ENCODE measurements around the gene COTL1. TPM values are rescaled to one million over a fixed set of nuclear protein-coding genes. Genes with fewer than 3 reads are reported as not detected.

The COTL1 gene
- total RNA-seq, 1 donor from 2014 or later, result 37.6 TPM

DNA sequence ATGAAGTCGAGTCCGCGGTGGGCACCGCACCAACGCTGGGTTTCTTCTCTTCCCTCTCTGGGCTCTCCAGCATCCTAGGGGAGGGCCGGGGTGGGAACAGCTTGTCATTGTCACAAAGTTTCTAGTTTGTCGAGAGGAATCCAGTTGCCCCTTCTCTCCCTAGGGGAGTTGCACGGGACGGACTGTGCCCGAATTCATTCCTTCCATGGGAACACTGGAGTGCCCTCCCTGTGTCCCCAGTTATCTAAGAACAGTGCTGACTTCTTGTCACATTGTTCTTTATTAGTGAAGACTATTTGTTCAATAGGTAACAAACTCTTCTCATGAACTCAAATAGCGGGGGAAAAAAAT is 31.6 kb upstream of the COTL1 start:
- TF ChIP-seq, protein P1, sequence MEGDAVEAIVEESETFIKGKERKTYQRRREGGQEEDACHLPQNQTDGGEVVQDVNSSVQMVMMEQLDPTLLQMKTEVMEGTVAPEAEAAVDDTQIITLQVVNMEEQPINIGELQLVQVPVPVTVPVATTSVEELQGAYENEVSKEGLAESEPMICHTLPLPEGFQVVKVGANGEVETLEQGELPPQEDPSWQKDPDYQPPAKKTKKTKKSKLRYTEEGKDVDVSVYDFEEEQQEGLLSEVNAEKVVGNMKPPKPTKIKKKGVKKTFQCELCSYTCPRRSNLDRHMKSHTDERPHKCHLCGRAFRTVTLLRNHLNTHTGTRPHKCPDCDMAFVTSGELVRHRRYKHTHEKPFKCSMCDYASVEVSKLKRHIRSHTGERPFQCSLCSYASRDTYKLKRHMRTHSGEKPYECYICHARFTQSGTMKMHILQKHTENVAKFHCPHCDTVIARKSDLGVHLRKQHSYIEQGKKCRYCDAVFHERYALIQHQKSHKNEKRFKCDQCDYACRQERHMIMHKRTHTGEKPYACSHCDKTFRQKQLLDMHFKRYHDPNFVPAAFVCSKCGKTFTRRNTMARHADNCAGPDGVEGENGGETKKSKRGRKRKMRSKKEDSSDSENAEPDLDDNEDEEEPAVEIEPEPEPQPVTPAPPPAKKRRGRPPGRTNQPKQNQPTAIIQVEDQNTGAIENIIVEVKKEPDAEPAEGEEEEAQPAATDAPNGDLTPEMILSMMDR (IDR thresholded peaks at IDR 0.05; ENCODE audit: unreplicated experiment), result no peak
- H3K4me3 Mint-ChIP-seq (ENCODE audit: low read depth), result peak overlapping the region; percentile 75

DNA sequence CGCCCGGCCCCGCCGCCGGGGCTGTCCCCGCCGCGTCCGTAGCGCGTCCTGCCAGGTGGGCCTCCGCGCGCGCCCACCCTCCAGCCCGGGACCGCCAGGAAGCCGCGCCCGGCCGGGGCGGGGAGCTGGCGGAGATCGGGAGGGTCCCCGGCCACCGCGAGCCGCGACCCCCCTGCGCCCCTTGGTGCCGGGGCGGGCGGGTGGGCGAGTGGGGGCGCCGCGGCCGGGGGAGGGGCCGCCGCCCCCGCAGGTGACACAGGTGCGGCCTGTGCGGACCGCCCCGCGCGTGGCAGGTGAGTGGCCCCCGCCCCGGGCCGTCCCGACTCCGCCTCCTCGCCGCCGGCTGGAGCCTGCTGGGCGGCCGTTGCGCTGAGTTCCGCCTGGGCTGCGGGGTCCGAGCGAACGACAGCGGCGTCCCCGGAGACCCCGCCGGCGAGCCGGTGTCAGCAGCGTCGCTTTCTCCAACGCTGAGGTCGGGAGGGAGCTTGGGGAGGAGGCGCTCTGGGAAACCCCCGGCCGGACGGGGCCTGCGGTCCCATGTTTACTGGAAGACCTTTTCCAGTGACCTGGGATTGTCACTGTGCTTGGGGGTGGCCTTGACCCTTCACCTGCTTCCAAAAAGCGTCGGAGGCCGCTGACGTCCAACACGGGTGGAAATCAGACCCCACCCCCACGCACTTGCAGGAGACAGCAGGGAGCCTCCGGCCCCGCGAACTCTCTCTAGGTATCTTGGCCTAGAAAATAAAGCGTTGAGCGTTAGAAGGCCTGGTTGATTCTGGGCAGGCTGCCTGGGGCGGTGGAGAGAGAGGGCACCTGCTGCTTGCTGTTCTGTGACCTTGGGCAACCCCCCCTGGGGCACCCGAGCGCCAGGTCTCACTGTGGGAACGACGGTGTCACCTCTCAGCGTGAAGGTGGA is 31.0 kb upstream of the COTL1 start:
- H3K36me3 Mint-ChIP-seq (ENCODE audit: insufficient read depth), result peaks cover 5% of the 10 kb centered on the region
- H3K4me3 Mint-ChIP-seq (ENCODE audit: low read depth), result peak overlapping the region; percentile 75
- no peaks in the 10 kb centered on the region for H3K4me1 Mint-ChIP-seq (ENCODE audit: low read depth)
- no peak overlapping the region for H3K27ac Mint-ChIP-seq
- no peaks in the 10 kb centered on the region for H3K9me3 Mint-ChIP-seq (ENCODE audit: low read depth)
- peak; percentile 46 for DNase-seq (ENCODE audit: low spot score, unreplicated experiment)
- TF ChIP-seq, protein P1 (IDR thresholded peaks at IDR 0.05; ENCODE audit: unreplicated experiment), result no peak
- peaks cover 20% of the 10 kb centered on the region for H3K27me3 Mint-ChIP-seq

More for the DNA sequence above, 31.6 kb upstream of the COTL1 start:
- H3K9me3 Mint-ChIP-seq (ENCODE audit: low read depth), result no peaks in the 10 kb centered on the region
- DNase-seq (ENCODE audit: low spot score, unreplicated experiment), result no peak
- peaks cover 15% of the 10 kb centered on the region for H3K27me3 Mint-ChIP-seq
- H3K36me3 Mint-ChIP-seq (ENCODE audit: insufficient read depth), result peaks cover 5% of the 10 kb centered on the region
- no peaks in the 10 kb centered on the region for H3K4me1 Mint-ChIP-seq (ENCODE audit: low read depth)
- peak overlapping the region; percentile 62 for H3K27ac Mint-ChIP-seq

DNA sequence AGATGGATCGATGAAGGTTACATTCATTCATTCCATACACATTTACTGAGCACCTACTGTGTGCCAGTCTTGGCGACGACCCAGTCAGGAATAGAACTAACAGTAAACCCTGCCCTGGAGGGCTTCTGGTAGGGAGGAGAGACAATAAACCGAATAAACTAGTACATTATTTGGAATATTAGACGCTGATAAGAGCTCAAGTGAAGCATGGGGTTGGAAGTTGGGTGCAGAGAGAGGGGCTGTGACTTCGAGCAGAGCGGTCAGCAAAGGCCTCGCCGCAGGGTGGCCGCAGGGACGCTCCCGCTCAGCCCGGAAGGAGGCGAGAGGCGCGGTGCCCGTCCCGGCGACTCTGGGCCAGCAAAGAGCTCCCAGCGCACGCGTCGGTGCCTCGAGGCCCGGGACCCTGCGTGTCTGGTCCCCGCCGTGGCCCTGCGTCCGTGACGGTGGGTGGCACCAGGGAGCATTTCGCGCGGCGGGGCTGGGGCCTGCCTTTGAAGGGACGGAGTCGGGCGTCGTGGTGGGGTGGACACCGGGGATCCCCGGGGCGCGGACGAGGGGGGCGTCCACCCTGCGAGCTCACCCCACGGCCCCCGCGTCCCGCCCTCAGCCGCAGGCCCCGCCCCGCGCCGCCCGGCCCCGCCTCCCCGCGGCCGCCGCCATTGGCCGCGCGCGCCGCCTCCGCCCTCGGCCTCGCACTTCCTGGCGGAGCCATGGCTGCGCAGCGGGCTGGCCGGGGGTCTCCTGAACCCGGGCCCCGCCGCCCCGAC is 30.1 kb upstream of the COTL1 start, which contains the start of gene KLHL36:
Gene KLHL36 (plus strand): TSS at position 684 of the 767 bp plus-strand sequence. CDS start 2,357 bp downstream, outside the sequence.
- no peaks in the 10 kb centered on the region for H3K9me3 Mint-ChIP-seq (ENCODE audit: low read depth)
- peaks cover 2% of the 10 kb centered on the region for H3K36me3 Mint-ChIP-seq (ENCODE audit: insufficient read depth)
- DNase-seq (ENCODE audit: low spot score, unreplicated experiment), result peak; percentile 38
- TF ChIP-seq, protein P1 (IDR thresholded peaks at IDR 0.05; ENCODE audit: unreplicated experiment), result peak; percentile 6
- peak within 1 kb of the TSS; percentile 76 for H3K4me3 Mint-ChIP-seq (ENCODE audit: low read depth)
- H3K27ac Mint-ChIP-seq, result peak within 1 kb of the TSS; percentile 39
- H3K4me1 Mint-ChIP-seq (ENCODE audit: low read depth), result no peaks in the 10 kb centered on the region
- peaks cover 22% of the 10 kb centered on the region for H3K27me3 Mint-ChIP-seq

DNA sequence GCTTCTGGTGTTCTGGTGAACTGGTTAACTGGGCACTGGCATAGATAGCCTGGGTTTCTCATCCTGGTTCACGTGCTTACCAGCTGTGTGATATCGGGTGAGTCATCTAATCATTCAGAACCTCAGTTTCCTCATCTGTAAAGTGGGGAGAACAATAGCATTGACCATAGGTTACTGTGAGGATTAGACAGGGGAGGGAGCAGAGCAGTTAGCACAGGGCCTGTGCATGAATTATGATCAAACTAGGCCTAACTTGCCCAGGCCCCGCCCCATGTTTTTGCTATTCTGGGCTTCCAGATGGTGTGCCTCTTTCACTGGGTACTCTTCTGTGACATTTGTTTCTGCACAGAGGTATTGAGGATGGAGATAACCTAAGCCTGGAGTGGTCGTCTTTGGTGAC is 25.8 kb upstream of the COTL1 start:
- no peaks in the 10 kb centered on the region for H3K4me1 Mint-ChIP-seq (ENCODE audit: low read depth)
- peaks cover 25% of the 10 kb centered on the region for H3K27me3 Mint-ChIP-seq
- no peaks in the 10 kb centered on the region for H3K9me3 Mint-ChIP-seq (ENCODE audit: low read depth)
- no peaks in the 10 kb centered on the region for H3K36me3 Mint-ChIP-seq (ENCODE audit: insufficient read depth)
- no peak overlapping the region for H3K27ac Mint-ChIP-seq
- TF ChIP-seq, protein P1 (IDR thresholded peaks at IDR 0.05; ENCODE audit: unreplicated experiment), result no peak
- no peak for DNase-seq (ENCODE audit: low spot score, unreplicated experiment)
- no peak overlapping the region for H3K4me3 Mint-ChIP-seq (ENCODE audit: low read depth)

DNA sequence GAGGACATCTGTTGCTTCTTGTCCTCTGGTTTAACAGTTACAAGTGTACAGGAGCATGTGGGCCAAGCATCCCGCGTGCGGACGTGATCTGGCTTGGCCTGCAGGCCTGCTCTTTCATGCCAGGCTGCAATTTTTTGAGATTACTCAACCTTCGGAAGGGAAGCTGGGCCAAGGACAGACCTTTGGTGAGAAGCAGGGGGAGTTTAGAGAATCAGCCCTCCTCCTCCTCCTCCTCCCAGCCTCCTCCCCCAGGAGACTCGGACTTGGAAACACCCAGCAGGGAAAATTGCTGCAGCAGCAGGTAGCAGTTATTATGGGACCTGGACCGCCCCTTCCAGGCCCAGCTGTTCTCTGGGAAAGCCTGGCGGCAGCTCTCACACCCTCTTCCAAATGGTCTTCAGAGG is 25.3 kb upstream of the COTL1 start:
- no peaks in the 10 kb centered on the region for H3K36me3 Mint-ChIP-seq (ENCODE audit: insufficient read depth)
- no peaks in the 10 kb centered on the region for H3K4me1 Mint-ChIP-seq (ENCODE audit: low read depth)
- DNase-seq (ENCODE audit: low spot score, unreplicated experiment), result no peak
- TF ChIP-seq, protein P1 (IDR thresholded peaks at IDR 0.05; ENCODE audit: unreplicated experiment), result no peak
- no peak overlapping the region for H3K27ac Mint-ChIP-seq
- H3K9me3 Mint-ChIP-seq (ENCODE audit: low read depth), result no peaks in the 10 kb centered on the region
- H3K4me3 Mint-ChIP-seq (ENCODE audit: low read depth), result no peak overlapping the region
- peaks cover 25% of the 10 kb centered on the region for H3K27me3 Mint-ChIP-seq
